ENCODE measurements around the gene USP5. TPM values are rescaled to one million over a fixed set of nuclear protein-coding genes. Genes with fewer than 3 reads are reported as not detected.

The USP5 gene
- total and polyA plus RNA-seq, 11 donors, result 23.4 to 96.8 (median 60.6) TPM

DNA sequence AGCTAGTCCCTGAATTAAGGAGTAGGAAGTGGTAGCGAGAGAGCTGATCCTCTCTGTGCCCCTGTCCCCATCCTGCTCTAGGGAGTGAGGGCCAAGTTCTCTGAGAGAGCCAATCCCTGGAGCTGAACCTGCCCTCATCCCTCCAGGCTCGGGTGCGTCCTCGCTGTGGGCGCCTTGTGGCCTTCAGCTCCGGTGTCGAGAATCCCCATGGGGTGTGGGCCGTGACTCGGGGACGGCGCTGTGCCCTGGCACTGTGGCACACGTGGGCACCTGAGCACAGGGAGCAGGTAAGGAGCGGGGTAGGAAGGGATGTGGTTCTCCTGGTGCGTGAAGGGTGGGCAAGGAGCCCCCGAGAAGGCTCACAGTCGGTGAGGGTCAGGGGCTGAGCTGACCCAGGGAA, 13.1 kb upstream of the USP5 start:
- Histone ChIP-seq H3K36me3 (peaks cover 0 to 78% (median 37%) of the 10 kb centered on the region in 9 donors), H3K27me3 (no peaks in the 10 kb centered on the region), H3K9me3 (no peaks in the 10 kb centered on the region), H3K27ac (no peak overlapping the region), H3K4me1 (peaks cover 0 to 34% (median 12%) of the 10 kb centered on the region in 12 donors), H3K4me3 (no peak overlapping the region)
- intact Hi-C loops (cut with DNase I), result no loop called here
- DNase-seq (no peak), ATAC-seq (no peak)
- WGBS, 4 donors, result 92 to 94% (median 93%) methylated on average over 11 to 16 of the region's 16 CpGs
- TF ChIP-seq POLR2A (IDR thresholded peaks at IDR 0.05), result no peak
- TF ChIP-seq, protein P1, sequence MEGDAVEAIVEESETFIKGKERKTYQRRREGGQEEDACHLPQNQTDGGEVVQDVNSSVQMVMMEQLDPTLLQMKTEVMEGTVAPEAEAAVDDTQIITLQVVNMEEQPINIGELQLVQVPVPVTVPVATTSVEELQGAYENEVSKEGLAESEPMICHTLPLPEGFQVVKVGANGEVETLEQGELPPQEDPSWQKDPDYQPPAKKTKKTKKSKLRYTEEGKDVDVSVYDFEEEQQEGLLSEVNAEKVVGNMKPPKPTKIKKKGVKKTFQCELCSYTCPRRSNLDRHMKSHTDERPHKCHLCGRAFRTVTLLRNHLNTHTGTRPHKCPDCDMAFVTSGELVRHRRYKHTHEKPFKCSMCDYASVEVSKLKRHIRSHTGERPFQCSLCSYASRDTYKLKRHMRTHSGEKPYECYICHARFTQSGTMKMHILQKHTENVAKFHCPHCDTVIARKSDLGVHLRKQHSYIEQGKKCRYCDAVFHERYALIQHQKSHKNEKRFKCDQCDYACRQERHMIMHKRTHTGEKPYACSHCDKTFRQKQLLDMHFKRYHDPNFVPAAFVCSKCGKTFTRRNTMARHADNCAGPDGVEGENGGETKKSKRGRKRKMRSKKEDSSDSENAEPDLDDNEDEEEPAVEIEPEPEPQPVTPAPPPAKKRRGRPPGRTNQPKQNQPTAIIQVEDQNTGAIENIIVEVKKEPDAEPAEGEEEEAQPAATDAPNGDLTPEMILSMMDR (IDR thresholded peaks at IDR 0.05), result no peak

DNA sequence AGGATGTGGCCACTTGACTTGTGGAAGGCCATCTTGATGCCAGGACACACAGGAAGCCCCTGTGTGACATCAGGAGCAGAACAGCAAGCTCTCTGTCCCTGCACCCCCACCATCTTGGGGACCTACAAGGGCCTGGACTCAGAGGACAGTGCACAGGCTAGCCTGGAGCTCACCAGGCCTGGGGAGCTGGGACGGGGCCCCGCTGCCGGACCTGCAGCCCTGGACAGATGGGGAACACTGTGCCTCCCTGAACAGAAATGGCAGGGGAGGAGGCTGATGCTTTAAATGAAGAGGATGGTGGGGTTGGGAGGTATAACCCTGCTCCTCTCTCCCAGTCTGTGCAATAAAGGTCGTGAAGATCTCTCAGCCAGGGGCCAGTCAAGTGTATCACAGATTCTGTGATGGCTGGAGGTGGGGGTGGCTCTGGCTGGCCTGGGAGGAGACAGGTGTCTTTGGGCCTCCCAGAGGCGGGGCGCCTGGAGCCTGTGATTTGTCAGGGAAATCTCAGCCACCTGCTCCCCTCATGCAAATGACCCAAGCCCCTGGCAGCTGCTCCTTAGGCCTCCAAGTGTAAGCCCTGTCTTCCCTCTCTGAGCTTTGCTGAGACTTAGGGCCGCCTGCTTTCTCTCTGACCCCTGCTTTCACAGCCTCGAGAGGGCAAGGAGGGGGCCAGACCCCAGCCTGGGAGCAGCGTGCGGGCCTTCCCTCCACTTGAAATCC, 12.3 kb upstream of the USP5 start:
- no peak for DNase-seq
- ATAC-seq, result peak in 1 of 4 donors; percentile 1

DNA sequence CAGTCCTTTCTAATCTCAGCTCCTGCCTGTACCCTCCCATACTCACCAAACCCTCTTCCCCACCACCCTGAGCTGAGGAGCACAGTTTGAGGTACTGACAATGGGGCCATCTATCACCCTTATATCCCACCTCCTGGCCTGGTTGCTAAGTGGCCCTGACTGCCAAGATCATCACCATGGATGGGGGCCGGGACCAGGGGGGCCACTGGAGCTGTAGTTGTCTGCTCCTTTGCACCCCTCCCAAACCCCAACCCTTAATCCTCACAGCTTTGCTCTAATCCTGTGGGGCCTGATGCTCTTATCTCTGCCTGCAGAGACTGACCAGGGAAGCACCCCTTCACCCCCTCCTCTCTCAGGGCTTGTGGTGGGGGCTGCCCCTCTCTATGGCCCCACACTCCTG, 11.6 kb upstream of the USP5 start:
- 18 to 59% (median 37%) methylated on average over 1 of the region's 1 CpG for WGBS, 4 donors
- Histone ChIP-seq H3K27ac (peak overlapping the region in 5 of 12 donors; percentile 31 to 65 (median 47)), H3K36me3 (peaks cover 0 to 78% (median 48%) of the 10 kb centered on the region in 9 donors), H3K4me1 (peaks cover 0 to 26% (median 7%) of the 10 kb centered on the region in 12 donors), H3K27me3 (no peaks in the 10 kb centered on the region), H3K4me3 (no peak overlapping the region), H3K9me3 (no peaks in the 10 kb centered on the region)
- DNase-seq (peak in 1 of 5 donors; percentile 36), ATAC-seq (peak in 3 of 4 donors; percentile 1 to 3 (median 1))
- intact Hi-C loops (cut with DNase I), result no loop called here
- TF ChIP-seq, protein P1 (IDR thresholded peaks at IDR 0.05), result no peak
- no peak for TF ChIP-seq POLR2A (IDR thresholded peaks at IDR 0.05)

More for the DNA sequence above, 12.3 kb upstream of the USP5 start:
- no peak for TF ChIP-seq POLR2A (IDR thresholded peaks at IDR 0.05)
- TF ChIP-seq, protein P1 (IDR thresholded peaks at IDR 0.05), result no peak
- Histone ChIP-seq H3K27me3 (no peaks in the 10 kb centered on the region), H3K4me3 (no peak overlapping the region), H3K36me3 (peaks cover 0 to 77% (median 42%) of the 10 kb centered on the region in 9 donors), H3K27ac (peak overlapping the region in 3 of 12 donors; percentile 46 to 65 (median 47)), H3K4me1 (peaks cover 0 to 30% (median 11%) of the 10 kb centered on the region in 12 donors), H3K9me3 (no peaks in the 10 kb centered on the region)
- intact Hi-C loops (cut with DNase I), result no loop called here
- WGBS, 4 donors, result 72 to 84% (median 81%) methylated on average over 10 of the region's 10 CpGs

DNA sequence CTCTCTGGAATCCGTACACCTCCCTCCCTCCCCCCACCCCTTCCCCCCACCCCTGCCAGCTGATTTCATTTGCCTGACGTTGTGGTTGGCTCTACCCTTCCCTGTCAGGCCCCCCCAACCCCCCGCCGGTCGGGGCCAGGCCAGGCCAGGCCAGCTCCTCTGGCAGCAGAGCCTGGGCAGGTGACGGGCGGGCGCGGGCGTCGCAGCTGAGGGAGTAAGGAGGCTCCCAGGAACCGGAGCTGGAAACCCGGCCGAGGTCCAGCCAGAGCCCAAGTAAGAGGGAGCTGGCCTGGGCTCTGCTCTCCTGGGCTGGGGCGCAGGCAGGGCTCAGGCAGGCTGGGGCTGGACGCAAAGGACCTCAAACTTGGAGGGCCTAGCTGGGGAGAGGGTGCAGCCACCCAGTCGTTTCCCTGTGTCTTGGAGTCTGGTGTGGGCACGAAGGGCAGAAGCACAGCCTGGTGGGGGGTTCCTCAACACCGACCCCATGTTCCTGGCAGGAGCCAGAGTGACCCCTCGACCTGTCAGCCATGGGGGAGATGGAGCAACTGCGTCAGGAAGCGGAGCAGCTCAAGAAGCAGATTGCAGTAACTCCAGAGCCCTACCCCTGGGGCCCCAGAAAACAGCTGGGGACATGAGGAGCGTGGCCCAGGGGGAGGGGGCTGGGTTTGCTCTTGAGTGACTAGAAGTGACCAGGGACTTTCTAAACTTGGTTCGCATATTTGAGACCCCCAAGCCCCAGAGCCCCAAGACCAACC, 11.0 kb upstream of the USP5 start, which contains the start of gene GNB3:
Gene GNB3 (plus strand): TSS at position 165 of the 755 bp plus-strand sequence. CDS start 363 bp downstream, at position 528.
- ATAC-seq, result peak; percentile 69 to 86 (median 74)
- Histone ChIP-seq H3K4me3 (no peak within 1 kb of the TSS), H3K4me1 (peaks cover 0 to 20% (median 3%) of the 10 kb centered on the region in 12 donors), H3K9me3 (no peaks in the 10 kb centered on the region), H3K27me3 (no peaks in the 10 kb centered on the region), H3K27ac (peak within 1 kb of the TSS in 8 of 12 donors; percentile 31 to 74 (median 50)), H3K36me3 (peaks cover 0 to 83% (median 54%) of the 10 kb centered on the region in 9 donors)
- TF ChIP-seq, protein P1 (IDR thresholded peaks at IDR 0.05), result no peak
- TF ChIP-seq POLR2A (IDR thresholded peaks at IDR 0.05), result no peak
- WGBS, 4 donors, result 46 to 61% (median 49%) methylated on average over 19 to 24 of the region's 24 CpGs
- DNase-seq, result peak; percentile 62 to 77 (median 73)
- intact Hi-C loops (cut with DNase I), result no loop called here

Data from heart left ventricle (tissue), 16 donors.